SK-N-MC (cell line): Measurements from ENCODE around the gene ARPC5.

Experiments used
- EZH2 ChIP-seq: fragments of 200-600 bp; sonication (generic); IDR thresholded peaks from one replicate; pipeline ENCODE4 v1.6.1; 2017; ENCODE audit warnings: antibody characterized with exemption
- POLR2AphosphoS5 ChIP-seq: IDR thresholded peaks from 2 replicates; pipeline ENCODE4 v1.6.1; 2012; ENCODE audit warnings: mild to moderate bottlenecking, low read depth, low read length, borderline replicate concordance

GRCh38 chr1:183634429-183635065, 1.0 kb downstream of the ARPC5 start:
- TF ChIP-seq POLR2AphosphoS5 (no peak), EZH2 (no peak)
